Osteoblast (primary cell): Measurements from ENCODE around the gene FFAR2. TPM values are rescaled to one million over a fixed set of nuclear protein-coding genes. Genes with fewer than 3 reads are reported as not detected.

ENCODE experiments used
- DNase-seq: peaks from one replicate; pipeline ENCODE4 v3.0.0; 2011; ENCODE audit warnings: low spot score, mixed read lengths; ENCODE audit not compliant: insufficient read length; ENCODE audit errors: missing footprints
- H2AFZ ChIP-seq: 2 replicates; pipeline ENCODE4 v1.6.0; 2011; ENCODE audit warnings: mild to moderate bottlenecking, low read length
- H3K27ac ChIP-seq: 2 replicates; pipeline ENCODE4 v1.5.1; 2011; ENCODE audit warnings: mild to moderate bottlenecking, low read depth, low read length, moderate library complexity
- H3K27me3 ChIP-seq: 2 replicates; pipeline ENCODE4 v1.6.0; 2012; ENCODE audit warnings: mild to moderate bottlenecking, control low read depth, inconsistent platforms, low read length, moderate library complexity; ENCODE audit not compliant: insufficient read depth
- H3K36me3 ChIP-seq: 2 replicates; pipeline ENCODE4 v1.5.1; 2011; ENCODE audit warnings: mild to moderate bottlenecking, low read length, control low read depth, moderate library complexity; ENCODE audit not compliant: insufficient read depth
- H3K4me1 ChIP-seq: 2 replicates; pipeline ENCODE4 v1.5.1; 2011; ENCODE audit warnings: mild to moderate bottlenecking, low read length, control low read depth, moderate library complexity; ENCODE audit not compliant: insufficient read depth
- H3K4me2 ChIP-seq: 2 replicates; pipeline ENCODE4 v1.6.0; 2011; ENCODE audit warnings: mild to moderate bottlenecking, low read length; ENCODE audit not compliant: insufficient read depth
- H3K4me3 ChIP-seq: fragments of 200-600 bp; sonication (generic); 3 replicates; pipeline ENCODE4 v1.5.1; 2012; ENCODE audit warnings: mild to moderate bottlenecking, low read length, inconsistent platforms; ENCODE audit not compliant: insufficient read depth
- H3K79me2 ChIP-seq: 2 replicates; pipeline ENCODE4 v1.6.0; 2012; ENCODE audit warnings: mild to moderate bottlenecking, low read length, control low read depth, inconsistent platforms; ENCODE audit not compliant: insufficient read depth
- H3K9me3 ChIP-seq: 2 replicates; pipeline ENCODE4 v1.5.1; 2011; ENCODE audit warnings: low read depth, low read length, control low read depth
- H4K20me1 ChIP-seq: 2 replicates; pipeline ENCODE4 v1.6.0; 2012; ENCODE audit warnings: mild to moderate bottlenecking, low read length, control low read depth; ENCODE audit not compliant: insufficient read depth
- CTCF ChIP-seq: IDR thresholded peaks from 2 replicates; pipeline ENCODE4 v1.5.1; 2011; ENCODE audit warnings: mild to moderate bottlenecking, low read depth, low read length, moderate library complexity; ENCODE audit errors: extremely low read depth
- total RNA-seq: library from RNA; depleted of rRNA; stranded (reverse); fragments of >200 nt; gene quantifications from 2 replicates; pipeline ENCODE4 v1.2.3, GENCODE V29; 2012

FFAR2 gene
- total RNA-seq, 1 donor, result not detected

GRCh38 chr19:35414442-35414841 lies 33.6 kb upstream of the FFAR2 start:
- no peak for DNase-seq
- TF ChIP-seq CTCF, result no peak
- H3K79me2 ChIP-seq, result no peaks in the 10 kb centered on the region
- H3K27ac ChIP-seq, result no peak overlapping the region
- H3K9me3 ChIP-seq, result no peaks in the 10 kb centered on the region
- no peaks in the 10 kb centered on the region for H4K20me1 ChIP-seq
- no peak overlapping the region for H2AFZ ChIP-seq
- no peaks in the 10 kb centered on the region for H3K36me3 ChIP-seq
- peaks cover 19% of the 10 kb centered on the region for H3K27me3 ChIP-seq
- H3K4me3 ChIP-seq, result no peak overlapping the region
- H3K4me1 ChIP-seq, result no peaks in the 10 kb centered on the region
- no peak overlapping the region for H3K4me2 ChIP-seq

- Histone ChIP-seq H4K20me1 (no peaks in the 10 kb centered on the region), H3K4me2 (no peak overlapping the region), H3K4me3 (no peak overlapping the region), H3K27me3 (peaks cover 19% of the 10 kb centered on the region), H3K36me3 (no peaks in the 10 kb centered on the region), H3K9me3 (no peaks in the 10 kb centered on the region), H3K27ac (no peak overlapping the region), H3K79me2 (no peaks in the 10 kb centered on the region), H2AFZ (no peak overlapping the region), H3K4me1 (no peaks in the 10 kb centered on the region)
- DNase-seq, result no peak
- no peak for TF ChIP-seq CTCF
Observed at GRCh38 chr19:35416331-35416730, 31.7 kb upstream of the FFAR2 start.

- no peaks in the 10 kb centered on the region for H3K79me2 ChIP-seq
- no peak overlapping the region for H3K4me3 ChIP-seq
- no peaks in the 10 kb centered on the region for H3K4me1 ChIP-seq
- H3K27ac ChIP-seq, result no peak overlapping the region
- no peak overlapping the region for H2AFZ ChIP-seq
- H3K36me3 ChIP-seq, result no peaks in the 10 kb centered on the region
- H3K4me2 ChIP-seq, result no peak overlapping the region
- H3K27me3 ChIP-seq, result peaks cover 15% of the 10 kb centered on the region
- no peaks in the 10 kb centered on the region for H3K9me3 ChIP-seq
- no peak for TF ChIP-seq CTCF
- no peaks in the 10 kb centered on the region for H4K20me1 ChIP-seq
- DNase-seq, result no peak
Observed at GRCh38 chr19:35417278-35417677, 30.8 kb upstream of the FFAR2 start.

- Histone ChIP-seq H3K27me3 (peaks cover 18% of the 10 kb centered on the region), H3K27ac (no peak overlapping the region), H2AFZ (no peak overlapping the region), H3K79me2 (no peaks in the 10 kb centered on the region), H3K4me3 (no peak overlapping the region), H3K9me3 (no peaks in the 10 kb centered on the region), H3K4me1 (no peaks in the 10 kb centered on the region), H3K4me2 (no peak overlapping the region), H4K20me1 (no peaks in the 10 kb centered on the region), H3K36me3 (no peaks in the 10 kb centered on the region)
- no peak for DNase-seq
- TF ChIP-seq CTCF, result no peak
Observed at GRCh38 chr19:35417713-35418534, 30.1 kb upstream of the FFAR2 start.
